ENCODE data around the gene OR51B4. TPM values are rescaled to one million over a fixed set of nuclear protein-coding genes. Genes with fewer than 3 reads are reported as not detected.

Gene OR51B4
- polyA plus RNA-seq, 3 donors from 2014 or later, result not detected

DNA sequence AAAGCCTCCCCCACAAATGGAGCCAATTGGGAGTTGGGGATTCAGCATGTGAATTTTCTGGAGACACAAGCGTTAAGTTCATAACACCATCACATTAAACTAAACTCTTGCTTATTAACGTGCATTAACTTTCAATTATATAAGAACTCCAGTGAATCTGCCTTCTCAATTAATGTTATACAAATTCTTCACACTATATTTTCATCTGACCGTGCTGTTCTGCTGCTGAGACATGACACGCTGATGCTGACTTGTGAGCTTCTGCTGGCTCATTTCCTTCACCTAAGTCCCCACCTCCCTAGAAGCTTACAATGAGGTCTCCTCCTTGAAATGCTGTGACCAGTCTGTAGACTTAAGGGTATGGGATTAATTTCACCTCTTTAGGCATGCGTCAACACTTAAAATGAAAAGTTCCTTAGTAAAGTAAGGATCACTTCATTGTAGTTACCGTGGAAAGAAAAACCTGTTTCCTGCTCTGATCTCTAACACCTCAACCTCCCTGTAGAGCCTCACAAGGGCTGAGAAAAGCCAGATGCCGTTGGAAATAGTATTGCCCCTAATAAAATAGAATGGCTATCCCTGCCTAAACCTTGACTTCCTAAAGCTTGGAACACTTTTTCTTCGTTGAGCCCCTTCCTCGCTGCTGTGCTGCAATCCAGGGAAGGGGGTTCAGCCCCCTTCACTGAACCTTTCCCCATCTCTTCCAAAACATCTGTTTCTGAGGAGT lies 49.4 kb downstream of the OR51B4 start:
- Mint-ChIP-seq H3K4me3 (no peak overlapping the region), H3K27ac (no peak overlapping the region), H3K36me3 (no peaks in the 10 kb centered on the region), H3K4me1 (no peaks in the 10 kb centered on the region), H3K9me3 (peaks cover 0 to 9% (median 0%) of the 10 kb centered on the region in 6 donors), H3K27me3 (ENCODE audit: low read depth in 3 of 3) (peaks cover 0 to 2% (median 0%) of the 10 kb centered on the region in 3 donors)
- no peak for DNase-seq

DNA sequence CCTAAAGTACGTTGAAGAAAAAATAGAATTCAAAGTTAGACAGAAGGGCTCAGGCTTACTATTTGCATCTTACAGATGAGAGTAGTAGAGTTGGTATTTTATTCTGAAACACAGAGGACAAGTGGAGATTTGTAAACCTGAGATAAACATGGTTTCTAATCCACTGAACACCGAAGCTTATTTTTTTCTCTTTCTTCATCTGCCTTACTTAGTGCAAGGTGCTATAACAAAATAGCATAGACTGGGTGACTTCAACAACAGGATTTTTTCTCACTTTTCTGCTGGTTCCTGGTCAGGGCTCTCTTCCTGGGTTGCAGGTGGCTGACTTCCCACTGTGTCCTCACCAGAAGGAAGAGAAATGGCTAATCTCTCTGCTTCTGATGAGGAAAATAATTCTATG lies 50.0 kb downstream of the OR51B4 start:
- H3K27me3 Mint-ChIP-seq (ENCODE audit: low read depth in 3 of 3), result peaks cover 0 to 2% (median under 1%) of the 10 kb centered on the region in 3 donors
- peaks cover 0 to 9% (median 0%) of the 10 kb centered on the region in 6 donors for H3K9me3 Mint-ChIP-seq
- no peak overlapping the region for H3K27ac Mint-ChIP-seq
- no peaks in the 10 kb centered on the region for H3K4me1 Mint-ChIP-seq
- no peaks in the 10 kb centered on the region for H3K36me3 Mint-ChIP-seq
- H3K4me3 Mint-ChIP-seq, result no peak overlapping the region
- DNase-seq, result no peak

Other genes starting within 250 kb of the OR51B4 start
- not detected for gene OR52E2, start 242.3 kb downstream of the OR51B4 start, polyA plus RNA-seq
- gene OR52E1, start 232.4 kb downstream of the OR51B4 start, polyA plus RNA-seq, result not detected
- not detected for gene OR52A5, start 163.6 kb downstream of the OR51B4 start, polyA plus RNA-seq
- gene OR52A1, start 147.2 kb downstream of the OR51B4 start, polyA plus RNA-seq, result not detected
- not detected for gene OR51V1, start 101.3 kb downstream of the OR51B4 start, polyA plus RNA-seq
- gene HBB, start 74.9 kb downstream of the OR51B4 start, polyA plus RNA-seq, result 100 to 1,000 TPM; 155 to 747 (median 736) TPM
- gene HBD, start 67.5 kb downstream of the OR51B4 start, polyA plus RNA-seq, result 1 to 10 TPM in 1 of 3 donors, not detected in 2; 1.2 TPM
- not detected for gene HBG1, start 52.1 kb downstream of the OR51B4 start, polyA plus RNA-seq
- gene HBG2, start 47.2 kb downstream of the OR51B4 start, polyA plus RNA-seq, result 1 to 10 TPM in 1 of 3 donors, not detected in 2; 1.9 TPM
- not detected for gene HBE1, start 32.0 kb downstream of the OR51B4 start, polyA plus RNA-seq
- not detected for gene OR51B2, start 22.4 kb upstream of the OR51B4 start, polyA plus RNA-seq
- not detected for gene OR51B5, start 41.6 kb upstream of the OR51B4 start, polyA plus RNA-seq
- not detected for gene OR51B6, start 49.6 kb upstream of the OR51B4 start, polyA plus RNA-seq
- not detected for gene OR51M1, start 81.9 kb upstream of the OR51B4 start, polyA plus RNA-seq
- not detected for gene OR51Q1, start 120.2 kb upstream of the OR51B4 start, polyA plus RNA-seq
- not detected for gene OR51I1, start 139.6 kb upstream of the OR51B4 start, polyA plus RNA-seq
- not detected for gene OR51I2, start 147.4 kb upstream of the OR51B4 start, polyA plus RNA-seq
- not detected for gene OR52D1, start 186.7 kb upstream of the OR51B4 start, polyA plus RNA-seq
- not detected for gene UBQLN3, start 208.0 kb upstream of the OR51B4 start, polyA plus RNA-seq
- gene UBQLNL, start 214.8 kb upstream of the OR51B4 start, polyA plus RNA-seq, result not detected
- not detected for gene OR52H1, start 246.6 kb upstream of the OR51B4 start, polyA plus RNA-seq

Data from immature natural killer cell (primary cell).